NCI-H1048 (cell line): ENCODE data around the gene MAP3K15.
"Not testable (repeated sequence)": the region's sequence is repeated elsewhere in the genome, so short reads cannot be mapped to it uniquely, and the experiment has no call there.

Experiments used
- DNase-seq: peaks from one replicate; lab custom pipeline; 2025; lab: John Stamatoyannopoulos, UW

The MAP3K15 gene

GRCh38 chrX:19532709-19533108 is 17.4 kb upstream of the MAP3K15 start:
- DNase-seq, result no peak

- no peak for DNase-seq
These were observed 2.7 kb upstream of the MAP3K15 start for GRCh38 chrX:19517965-19518364.

GRCh38 chrX:19515615-19516105 is 352 bp upstream of the MAP3K15 start:
- no peak for DNase-seq

GRCh38 chrX:19513383-19513782 is 1.9 kb downstream of the MAP3K15 start:
- no peak for DNase-seq

- no peak for DNase-seq
These were observed 2.3 kb downstream of the MAP3K15 start for GRCh38 chrX:19512961-19513360.

- no peak for DNase-seq
These were observed 2.9 kb downstream of the MAP3K15 start for GRCh38 chrX:19512359-19512758.

GRCh38 chrX:19511796-19512195 is 3.5 kb downstream of the MAP3K15 start:
- DNase-seq, result not testable (repeated sequence)

GRCh38 chrX:19496711-19497110 is 18.6 kb downstream of the MAP3K15 start:
- DNase-seq, result no peak

- no peak for DNase-seq
These were observed 27.6 kb downstream of the MAP3K15 start for GRCh38 chrX:19487520-19488200.

- DNase-seq, result no peak
These were observed 35.9 kb downstream of the MAP3K15 start for GRCh38 chrX:19479458-19479857.

GRCh38 chrX:19468383-19468782 is 46.9 kb downstream of the MAP3K15 start:
- DNase-seq, result not testable (repeated sequence)

- DNase-seq, result no peak
These were observed 52.4 kb downstream of the MAP3K15 start for GRCh38 chrX:19462879-19463278.

GRCh38 chrX:19462231-19462630 is 53.1 kb downstream of the MAP3K15 start:
- no peak for DNase-seq

GRCh38 chrX:19457662-19458061 is 57.6 kb downstream of the MAP3K15 start:
- DNase-seq, result no peak

- no peak for DNase-seq
These were observed 67.2 kb downstream of the MAP3K15 start for GRCh38 chrX:19448077-19448476.

- no peak for DNase-seq
These were observed 68.9 kb downstream of the MAP3K15 start for GRCh38 chrX:19446397-19446796.

GRCh38 chrX:19445772-19446171 is 69.5 kb downstream of the MAP3K15 start:
- not testable (repeated sequence) for DNase-seq

- DNase-seq, result no peak
These were observed 71.3 kb downstream of the MAP3K15 start for GRCh38 chrX:19443869-19444526.

- no peak for DNase-seq
These were observed 74.6 kb downstream of the MAP3K15 start for GRCh38 chrX:19440713-19441112.

GRCh38 chrX:19422661-19423060 is 92.6 kb downstream of the MAP3K15 start:
- DNase-seq, result not testable (repeated sequence)

GRCh38 chrX:19410259-19410658 is 105.0 kb downstream of the MAP3K15 start:
- DNase-seq, result no peak

GRCh38 chrX:19403696-19404095 is 111.6 kb downstream of the MAP3K15 start:
- DNase-seq, result no peak

- DNase-seq, result no peak
These were observed 122.6 kb downstream of the MAP3K15 start for GRCh38 chrX:19392703-19393102.

- no peak for DNase-seq
These were observed 123.2 kb downstream of the MAP3K15 start for GRCh38 chrX:19392078-19392477.
